Tibial nerve (tissue), 4 donors: ENCODE measurements around the gene CCBE1. TPM values are rescaled to one million over a fixed set of nuclear protein-coding genes. Genes with fewer than 3 reads are reported as not detected.

Experiments
- DNase-seq, 2 donors: peaks; one replicate each; pipeline ENCODE4 v3.0.0-alpha.2; 2019; ENCODE audit warnings: low spot score in 2 of 2
- H3K27ac ChIP-seq, 4 donors: fragments of 200-600 bp; sonication (generic) in 3 of 4; one replicate each; pipeline ENCODE4 v1.5.1; 2017 to 2019; ENCODE audit warnings: mild to moderate bottlenecking in 1 of 4
- H3K27me3 ChIP-seq, 2 donors: fragments of 200-600 bp; sonication (generic) in 1 of 2; one replicate each; pipeline versions ENCODE4 v1.5.1 to v1.6.0; 2017 to 2019
- H3K36me3 ChIP-seq, 3 donors: fragments of 200-600 bp; sonication (generic); one replicate each; pipeline ENCODE4 v1.5.1; 2018 to 2019
- H3K4me1 ChIP-seq, 4 donors: fragments of 200-600 bp; sonication (generic) in 3 of 4; one replicate each; pipeline ENCODE4 v1.5.1; 2017 to 2019
- H3K4me3 ChIP-seq, 4 donors: fragments of 200-600 bp; sonication (generic) in 3 of 4; one replicate each; pipeline ENCODE4 v1.5.1; 2017 to 2019; ENCODE audit warnings: mild to moderate bottlenecking in 1 of 4, moderate library complexity in 1 of 4
- H3K9me3 ChIP-seq, 4 donors: fragments of 200-600 bp; sonication (generic) in 3 of 4; one replicate each; pipeline ENCODE4 v1.5.1; 2017 to 2019
- CTCF ChIP-seq, 5 experiments: fragments of 200-600 bp in 3 of 5; fragments of 450-650 bp in 2 of 5; sonication (generic) in 3 of 5; IDR thresholded peaks; one replicate each; pipeline ENCODE4 v1.5.1; 2016 to 2019; ENCODE audit warnings: antibody characterized with exemption in 5 of 5, mild to moderate bottlenecking in 3 of 5, moderate library complexity in 2 of 5
- EP300 ChIP-seq, 2 donors: sonication (generic); formaldehyde crosslinking; IDR thresholded peaks; one replicate each; pipeline ENCODE4 v1.6.1; 2017; ENCODE audit warnings: antibody characterized with exemption in 2 of 2, mild to moderate bottlenecking in 1 of 2
- POLR2A ChIP-seq, 2 donors: fragments of 450-650 bp; IDR thresholded peaks; one replicate each; pipeline ENCODE4 v1.6.1; 2017; ENCODE audit warnings: antibody characterized with exemption in 2 of 2, mild to moderate bottlenecking in 2 of 2, moderate library complexity in 2 of 2
- WGBS, 2 donors: methylation state at CpG; one replicate each; pipeline ENCODE4 v1.1.5; 2018; 5-methylcytosine and 5-hydroxymethylcytosine counted together
- total RNA-seq, 4 donors: library from RNA; depleted of rRNA; stranded (reverse); fragments of >200 nt; gene quantifications; one replicate each; pipeline ENCODE4 v1.1.0, GENCODE V29; 2016

The CCBE1 gene
- total RNA-seq, 4 donors from 2014 or later: 0.30 to 3.9 (median 1.3) TPM

GRCh38 chr18:59681051-59681450 is 16.2 kb downstream of the CCBE1 start:
- 73% methylated on average over 5 of the region's 5 CpGs for WGBS, 2 donors
- Histone ChIP-seq H3K27me3 (no peaks in the 10 kb centered on the region), H3K27ac (no peak overlapping the region), H3K36me3 (no peaks in the 10 kb centered on the region), H3K9me3 (no peaks in the 10 kb centered on the region), H3K4me1 (no peaks in the 10 kb centered on the region), H3K4me3 (no peak overlapping the region)
- TF ChIP-seq EP300 (IDR thresholded peaks at IDR 0.05) (no peak), CTCF (IDR thresholded peaks at IDR 0.05) (no peak), POLR2A (IDR thresholded peaks at IDR 0.05) (no peak)
- no peak for DNase-seq

- WGBS, 2 donors: 35 to 43% methylated on average over 2 of the region's 2 CpGs
- no peak overlapping the region for H3K27ac ChIP-seq
- no peak for TF ChIP-seq CTCF (IDR thresholded peaks at IDR 0.05)
- TF ChIP-seq EP300 (IDR thresholded peaks at IDR 0.05): no peak
- no peak for TF ChIP-seq POLR2A (IDR thresholded peaks at IDR 0.05)
Measured at GRCh38 chr18:59675346-59675745, 21.9 kb downstream of the CCBE1 start.

GRCh38 chr18:59674903-59675270 is 22.3 kb downstream of the CCBE1 start:
- 85 to 95% methylated on average over 1 of the region's 1 CpG for WGBS, 2 donors
- TF ChIP-seq CTCF (IDR thresholded peaks at IDR 0.05) (no peak), EP300 (IDR thresholded peaks at IDR 0.05) (no peak), POLR2A (IDR thresholded peaks at IDR 0.05) (no peak)
- DNase-seq: no peak
- H3K27me3 ChIP-seq: no peaks in the 10 kb centered on the region
- no peak overlapping the region for H3K27ac ChIP-seq
- no peaks in the 10 kb centered on the region for H3K36me3 ChIP-seq
- no peak overlapping the region for H3K4me3 ChIP-seq
- H3K4me1 ChIP-seq: no peaks in the 10 kb centered on the region
- H3K9me3 ChIP-seq: no peaks in the 10 kb centered on the region

More at GRCh38 chr18:59675346-59675745, 21.9 kb downstream of the CCBE1 start:
- no peak overlapping the region for H3K4me3 ChIP-seq
- DNase-seq: no peak
- H3K9me3 ChIP-seq: no peaks in the 10 kb centered on the region
- no peaks in the 10 kb centered on the region for H3K4me1 ChIP-seq
- no peaks in the 10 kb centered on the region for H3K27me3 ChIP-seq
- no peaks in the 10 kb centered on the region for H3K36me3 ChIP-seq

GRCh38 chr18:59674186-59674902 is 22.9 kb downstream of the CCBE1 start:
- H3K4me3 ChIP-seq: no peak overlapping the region
- no peak for DNase-seq
- H3K27ac ChIP-seq: no peak overlapping the region
- no peaks in the 10 kb centered on the region for H3K27me3 ChIP-seq
- TF ChIP-seq CTCF (IDR thresholded peaks at IDR 0.05) (no peak), POLR2A (IDR thresholded peaks at IDR 0.05) (no peak), EP300 (IDR thresholded peaks at IDR 0.05) (no peak)
- H3K4me1 ChIP-seq: no peaks in the 10 kb centered on the region
- H3K36me3 ChIP-seq: no peaks in the 10 kb centered on the region
- H3K9me3 ChIP-seq: no peaks in the 10 kb centered on the region
- WGBS, 2 donors: 91% methylated on average over 6 of the region's 6 CpGs

- no peak for DNase-seq
- no peak for TF ChIP-seq EP300 (IDR thresholded peaks at IDR 0.05)
- TF ChIP-seq POLR2A (IDR thresholded peaks at IDR 0.05): no peak
- no peak for TF ChIP-seq CTCF (IDR thresholded peaks at IDR 0.05)
- Histone ChIP-seq H3K4me1 (no peaks in the 10 kb centered on the region), H3K27ac (no peak overlapping the region), H3K4me3 (no peak overlapping the region), H3K36me3 (no peaks in the 10 kb centered on the region), H3K9me3 (no peaks in the 10 kb centered on the region), H3K27me3 (no peaks in the 10 kb centered on the region)
- 100% methylated on average over 1 of the region's 1 CpG for WGBS, 2 donors
Measured at GRCh38 chr18:59672235-59672711, 24.9 kb downstream of the CCBE1 start.
